IMR-90 (cell line): ENCODE measurements around the gene KCTD13. TPM values are rescaled to one million over a fixed set of nuclear protein-coding genes. Genes with fewer than 3 reads are reported as not detected.

ENCODE experiments used
- ATAC-seq: fragments of 200-7000 bp; cut with Tn5 transposase; 2 replicates; pipeline ENCODE4 v1.9.1; 2020; ENCODE audit warnings: low read depth, mild to moderate bottlenecking, moderate library complexity
- BruUV-seq: library from RNA; stranded (reverse); fragments of 400-500 nt; replicated peaks from 2 replicates; lab custom pipeline; 2021; lab: Mats Ljungman, UMichigan
- CTCF ChIA-PET: fragments of 300-600 bp; formaldehyde crosslinking; extraction: SDS; loops from one replicate; lab custom pipeline; 2021; ENCODE audit warnings: antibody characterized with exemption; lab: Yijun Ruan, JAX
- POLR2A ChIA-PET: fragments of 300-600 bp; sonication (Branson Sonifier 250); formaldehyde crosslinking; loops from one replicate; lab custom pipeline; 2022; ENCODE audit warnings: antibody characterized with exemption; ENCODE audit not compliant: unreplicated experiment; lab: Charles Lee
- DNase-seq: peaks from one replicate; pipeline ENCODE4 v3.0.0; 2013
- H2AFZ ChIP-seq: replicated peaks from 2 replicates; pipeline ENCODE3; 2013; ENCODE audit warnings: low read length, mild to moderate bottlenecking; ENCODE audit not compliant: poor library complexity
- H2AK5ac ChIP-seq: 2 replicates; pipeline ENCODE4 v1.6.1; 2013; ENCODE audit warnings: low read depth, low read length, inconsistent platforms
- H2AK9ac ChIP-seq: replicated peaks from 2 replicates; pipeline ENCODE3; 2013; ENCODE audit warnings: mild to moderate bottlenecking, low read depth, low read length, moderate library complexity; ENCODE audit not compliant: poor library complexity
- H2BK120ac ChIP-seq: 2 replicates; pipeline ENCODE4 v1.6.1; 2013; ENCODE audit warnings: low read depth, low read length, inconsistent platforms
- H2BK15ac ChIP-seq: 3 replicates; pipeline ENCODE4 v1.6.1; 2013; ENCODE audit warnings: low read depth, low read length, inconsistent platforms
- H2BK20ac ChIP-seq: 2 replicates; pipeline ENCODE4 v1.6.1; 2013; ENCODE audit warnings: low read depth, mild to moderate bottlenecking, inconsistent platforms, low read length, moderate library complexity
- H2BK5ac ChIP-seq: 2 replicates; pipeline ENCODE4 v1.6.1; 2013; ENCODE audit warnings: mild to moderate bottlenecking, low read depth, low read length, inconsistent platforms; ENCODE audit not compliant: poor library complexity, severe bottlenecking
- H3K14ac ChIP-seq: replicated peaks from 2 replicates; pipeline ENCODE4 v1.6.1; 2013; ENCODE audit warnings: low read depth, low read length, inconsistent platforms
- H3K18ac ChIP-seq: 2 replicates; pipeline ENCODE4 v1.6.1; 2013; ENCODE audit warnings: low read depth, low read length, control low read depth
- H3K23ac ChIP-seq: 2 replicates; pipeline ENCODE4 v1.6.1; 2013; ENCODE audit warnings: low read depth, low read length, inconsistent platforms
- H3K27ac ChIP-seq: 2 replicates; pipeline ENCODE4 v1.5.1; 2013; ENCODE audit warnings: mild to moderate bottlenecking, control low read depth, low read length; ENCODE audit not compliant: insufficient read depth
- H3K27me3 ChIP-seq: 2 replicates; pipeline ENCODE4 v1.6.1; 2013; ENCODE audit warnings: low read length; ENCODE audit not compliant: control insufficient read depth, insufficient read depth
- H3K36me3 ChIP-seq: 2 replicates; pipeline ENCODE4 v1.6.1; 2013; ENCODE audit warnings: low read length, mixed read lengths; ENCODE audit not compliant: control insufficient read depth, insufficient read depth
- H3K4ac ChIP-seq: 2 replicates; pipeline ENCODE4 v1.6.1; 2013; ENCODE audit warnings: low read depth, low read length, inconsistent platforms
- H3K4me1 ChIP-seq: 2 replicates; pipeline ENCODE4 v1.6.1; 2013; ENCODE audit warnings: low read length, mixed read lengths; ENCODE audit not compliant: control insufficient read depth, insufficient read depth
- H3K4me2 ChIP-seq: 2 replicates; pipeline ENCODE4 v1.6.1; 2013; ENCODE audit warnings: low read depth, mild to moderate bottlenecking, control low read depth, low read length, moderate library complexity
- H3K4me3 ChIP-seq: 2 replicates; pipeline ENCODE4 v1.5.1; 2013; ENCODE audit warnings: low read depth, mild to moderate bottlenecking, control low read depth, low read length, moderate library complexity; ENCODE audit not compliant: insufficient read depth
- H3K56ac ChIP-seq: 2 replicates; pipeline ENCODE4 v1.6.1; 2013; ENCODE audit warnings: low read length, inconsistent platforms; ENCODE audit not compliant: insufficient read depth; ENCODE audit errors: extremely low read depth
- H3K79me1 ChIP-seq, 2 experiments: 2 replicates each; pipeline ENCODE4 v1.6.1; 2013; ENCODE audit warnings: low read length in 2 of 2, inconsistent platforms in 1 of 2, low read depth in 1 of 2
- H3K9ac ChIP-seq: 2 replicates; pipeline ENCODE4 v1.6.1; 2013; ENCODE audit warnings: low read depth, low read length, control low read depth
- H3K9me1 ChIP-seq: 2 replicates; pipeline ENCODE4 v1.6.1; 2013; ENCODE audit warnings: low read length, inconsistent platforms; ENCODE audit not compliant: insufficient read depth
- H3K9me3 ChIP-seq: 2 replicates; pipeline ENCODE4 v1.6.1; 2013; ENCODE audit warnings: low read length; ENCODE audit not compliant: control insufficient read depth, insufficient read depth
- H4K20me1 ChIP-seq: 2 replicates; pipeline ENCODE4 v1.6.1; 2013; ENCODE audit warnings: low read length, inconsistent platforms; ENCODE audit not compliant: insufficient read depth
- H4K5ac ChIP-seq: 2 replicates; pipeline ENCODE4 v1.6.1; 2013; ENCODE audit warnings: mild to moderate bottlenecking, low read depth, low read length, control low read depth
- H4K8ac ChIP-seq, 2 experiments: 2 replicates each; pipeline ENCODE4 v1.6.1; 2013; ENCODE audit warnings: low read depth in 2 of 2, low read length in 2 of 2, control low read depth in 1 of 2, inconsistent platforms in 1 of 2
- H4K91ac ChIP-seq: 2 replicates; pipeline ENCODE4 v1.6.1; 2013; ENCODE audit warnings: low read depth, low read length, inconsistent platforms; ENCODE audit not compliant: insufficient read depth
- BHLHE40 ChIP-seq: fragments of 150-350 bp; IDR thresholded peaks from 2 replicates; pipeline ENCODE4 v1.6.1; 2016; ENCODE audit warnings: mild to moderate bottlenecking, low read depth, low read length
- CEBPB ChIP-seq: IDR thresholded peaks from 2 replicates; pipeline ENCODE4 v1.6.1; 2012; ENCODE audit warnings: low read depth, low read length, improper control_type of control experiment
- CHD1 ChIP-seq: IDR thresholded peaks from 2 replicates; pipeline ENCODE4 v1.6.1; 2012; ENCODE audit warnings: low read depth, low read length, improper control_type of control experiment
- CTCF ChIP-seq: conservative IDR thresholded peaks from 2 replicates; pipeline ENCODE4 v1.5.1; 2012; ENCODE audit warnings: mild to moderate bottlenecking, low read depth, low read length, improper control_type of control experiment
- ELK1 ChIP-seq: fragments of 150-350 bp; IDR thresholded peaks from 2 replicates; pipeline ENCODE4 v1.6.1; 2016; ENCODE audit warnings: low read depth, mild to moderate bottlenecking, low read length, moderate library complexity, borderline replicate concordance
- FOS ChIP-seq: fragments of 150-350 bp; IDR thresholded peaks from 2 replicates; pipeline ENCODE4 v1.6.1; 2016; ENCODE audit warnings: low read depth, low read length
- MAFK ChIP-seq: IDR thresholded peaks from 2 replicates; pipeline ENCODE4 v1.6.1; 2012; ENCODE audit warnings: low read depth, low read length, improper control_type of control experiment
- MAZ ChIP-seq: IDR thresholded peaks from 2 replicates; pipeline ENCODE4 v1.6.1; 2012; ENCODE audit warnings: low read depth, mild to moderate bottlenecking, low read length, improper control_type of control experiment, moderate library complexity, borderline replicate concordance
- MXI1 ChIP-seq: IDR thresholded peaks from 2 replicates; pipeline ENCODE4 v1.6.1; 2012; ENCODE audit warnings: low read depth, mild to moderate bottlenecking, low read length, moderate library complexity, borderline replicate concordance
- NFE2L2 ChIP-seq: fragments of 150-350 bp; IDR thresholded peaks from 2 replicates; pipeline ENCODE4 v1.6.1; 2016; ENCODE audit warnings: low read depth, mild to moderate bottlenecking, low read length
- POLR2A ChIP-seq: IDR thresholded peaks from 2 replicates; pipeline ENCODE4 v1.6.1; 2012; ENCODE audit warnings: mild to moderate bottlenecking, low read depth, low read length
- RAD21 ChIP-seq: IDR thresholded peaks from 2 replicates; pipeline ENCODE4 v1.6.1; 2012; ENCODE audit warnings: low read length, improper control_type of control experiment
- RCOR1 ChIP-seq: IDR thresholded peaks from 2 replicates; pipeline ENCODE4 v1.6.1; 2012; ENCODE audit warnings: mild to moderate bottlenecking, low read length, improper control_type of control experiment; ENCODE audit not compliant: insufficient replicate concordance
- RFX5 ChIP-seq: IDR thresholded peaks from 2 replicates; pipeline ENCODE4 v1.8.0; 2012; ENCODE audit warnings: low read depth, mild to moderate bottlenecking, low read length, moderate library complexity
- SMC3 ChIP-seq: fragments of 150-350 bp; IDR thresholded peaks from 2 replicates; pipeline ENCODE4 v1.6.1; 2016; ENCODE audit warnings: low read depth, mild to moderate bottlenecking, antibody characterized with exemption, low read length, moderate library complexity
- USF2 ChIP-seq: fragments of 150-350 bp; IDR thresholded peaks from 2 replicates; pipeline ENCODE4 v1.6.1; 2017; ENCODE audit warnings: mild to moderate bottlenecking, antibody characterized with exemption, low read length, low read depth
- WGBS, 2 experiments: methylation state at CpG; one replicate each; pipeline versions ENCODE4 v1.1.5 to v1.1.7; 2013; ENCODE audit warnings: missing lambda C conversion rate in 2 of 2; ENCODE audit not compliant: insufficient read length in 1 of 2; ENCODE audit errors: extremely low coverage in 2 of 2; 5-methylcytosine and 5-hydroxymethylcytosine counted together
- dilution Hi-C: fragments of 300-500 bp; cut with HindIII; formaldehyde crosslinking; loops from one replicate; pipeline ENCODE4 v1.14.3; 2018; ENCODE audit warnings: low sequenced_read_pairs; ENCODE audit not compliant: unreplicated experiment
- in situ Hi-C: fragments of 300-500 bp; cut with MboI; formaldehyde crosslinking; loops from 3 replicates; pipeline ENCODE4 v1.14.3; 2019; ENCODE audit warnings: low sequenced_read_pairs, inconsistent platforms, mixed read lengths
- intact Hi-C: fragments of 100-400 bp; cut with micrococcal nuclease; formaldehyde crosslinking; loops from 2 replicates; pipeline ENCODE4 v1.10.0; 2022
- polyA plus RNA-seq, 3 experiments: library from polyadenylated mRNA; depleted of rRNA; stranded (reverse); fragments of >200 nt; gene quantifications; 2 replicates each; pipeline ENCODE4 v1.2.3, GENCODE V29; 2012; ENCODE audit warnings: low replicate concordance in 1 of 3
- total RNA-seq: library from RNA; depleted of rRNA; stranded (reverse); fragments of >200 nt; gene quantifications from 2 replicates; pipeline ENCODE4 v1.2.3, GENCODE V29; 2012

KCTD13 gene
- total and polyA plus RNA-seq, 2 of the 4 experiments (the other 2 are of a cell fraction), result 4.1 to 20.7 TPM

- in situ Hi-C loops, result no loop called here
- Histone ChIP-seq H3K4me1 (peaks cover 3% of the 10 kb centered on the region), H3K4ac (no peak overlapping the region), H2AK9ac (no peak overlapping the region), H3K9me1 (peaks cover 21% of the 10 kb centered on the region), H2BK120ac (no peak overlapping the region), H3K27me3 (no peaks in the 10 kb centered on the region), H3K18ac (no peak overlapping the region), H4K91ac (no peak overlapping the region), H4K5ac (no peak overlapping the region), H4K8ac (no peak overlapping the region), H3K4me3 (no peak overlapping the region), H3K9me3 (no peaks in the 10 kb centered on the region), H2BK20ac (no peak overlapping the region), H3K23ac (no peak overlapping the region), H2BK5ac (no peak overlapping the region), H2BK15ac (no peak overlapping the region), H3K27ac (no peak overlapping the region), H3K9ac (no peak overlapping the region), H3K79me1 (peaks cover 13 to 30% of the 10 kb centered on the region in 2 experiments), H2AFZ (no peak overlapping the region), H2AK5ac (no peak overlapping the region), H3K36me3 (peaks cover 16% of the 10 kb centered on the region), H3K4me2 (no peak overlapping the region), H4K20me1 (peaks cover 7% of the 10 kb centered on the region), H3K56ac (no peak overlapping the region), H3K14ac (no peak overlapping the region)
- 92% methylated on average over 7 of the region's 23 CpGs; no CpG with 5 or more reads in 1 of the 2 experiments for WGBS, 2 experiments
- dilution Hi-C loops, result no loop called here
- BruUV-seq, result no TSS peak
- ChIA-PET POLR2A (no interaction called here), CTCF (no interaction called here)
- TF ChIP-seq ELK1 (no peak), NFE2L2 (no peak), POLR2A (no peak), CEBPB (no peak), USF2 (no peak), SMC3 (no peak), CTCF (no peak), RCOR1 (no peak), FOS (no peak), RFX5 (no peak), CHD1 (no peak), BHLHE40 (no peak), MAZ (no peak), MXI1 (no peak), MAFK (no peak), RAD21 (no peak)
- DNase-seq, result no peak
- no peak for ATAC-seq
- intact Hi-C loops, result no loop called here
Measured at GRCh38 chr16:29906520-29907244, 19.3 kb downstream of the KCTD13 start.
